GM12872 (cell line): ENCODE measurements around the gene KCNG4.

Experiments used
- CTCF ChIP-seq: IDR thresholded peaks from 3 replicates; pipeline ENCODE4 v1.5.1; 2011; ENCODE audit warnings: low read depth, mild to moderate bottlenecking, low read length, moderate library complexity; ENCODE audit not compliant: insufficient read depth

The KCNG4 gene

GRCh38 chr16:84244728-84245127 is 4.9 kb upstream of the KCNG4 start:
- no peak for TF ChIP-seq CTCF

- no peak for TF ChIP-seq CTCF
Measured at GRCh38 chr16:84243732-84244131, 3.9 kb upstream of the KCNG4 start.

GRCh38 chr16:84242839-84243238 is 3.0 kb upstream of the KCNG4 start:
- TF ChIP-seq CTCF, result no peak

- no peak for TF ChIP-seq CTCF
Measured at GRCh38 chr16:84241778-84242177, 2.0 kb upstream of the KCNG4 start.

- no peak for TF ChIP-seq CTCF
Measured at GRCh38 chr16:84240455-84240854, 643 bp upstream of the KCNG4 start.

- no peak for TF ChIP-seq CTCF
Measured at GRCh38 chr16:84239141-84239769, 557 bp downstream of the KCNG4 start.

- TF ChIP-seq CTCF, result no peak
Measured at GRCh38 chr16:84237994-84238750, 1.6 kb downstream of the KCNG4 start.
